Cardiac fibroblast (primary cell): ENCODE results near the gene NCOR2.

Experiments used
- DNase-seq, 2 donors: peaks; one replicate each; pipeline versions ENCODE4 v3.0.0 to v3.0.0-alpha.2; 2010; ENCODE audit warnings: low read depth in 2 of 2
- H3K4me3 ChIP-seq, 2 donors: replicated peaks in 1 of 2; 1 replicate in 1 of 2; 2 replicates in 1 of 2; pipeline ENCODE4 v1.5.1; 2011; ENCODE audit warnings: low read depth in 2 of 2, low read length in 2 of 2, mild to moderate bottlenecking in 2 of 2, moderate library complexity in 1 of 2
- TF ChIP-seq, protein P1 (sequence below): IDR thresholded peaks from one replicate; pipeline ENCODE4 v1.5.1; 2011; ENCODE audit warnings: low read depth, mild to moderate bottlenecking, low read length, inconsistent platforms

Gene NCOR2

GRCh38 chr12:124520907-124521306 is 46.5 kb downstream of the NCOR2 start:
- TF ChIP-seq, protein P1, sequence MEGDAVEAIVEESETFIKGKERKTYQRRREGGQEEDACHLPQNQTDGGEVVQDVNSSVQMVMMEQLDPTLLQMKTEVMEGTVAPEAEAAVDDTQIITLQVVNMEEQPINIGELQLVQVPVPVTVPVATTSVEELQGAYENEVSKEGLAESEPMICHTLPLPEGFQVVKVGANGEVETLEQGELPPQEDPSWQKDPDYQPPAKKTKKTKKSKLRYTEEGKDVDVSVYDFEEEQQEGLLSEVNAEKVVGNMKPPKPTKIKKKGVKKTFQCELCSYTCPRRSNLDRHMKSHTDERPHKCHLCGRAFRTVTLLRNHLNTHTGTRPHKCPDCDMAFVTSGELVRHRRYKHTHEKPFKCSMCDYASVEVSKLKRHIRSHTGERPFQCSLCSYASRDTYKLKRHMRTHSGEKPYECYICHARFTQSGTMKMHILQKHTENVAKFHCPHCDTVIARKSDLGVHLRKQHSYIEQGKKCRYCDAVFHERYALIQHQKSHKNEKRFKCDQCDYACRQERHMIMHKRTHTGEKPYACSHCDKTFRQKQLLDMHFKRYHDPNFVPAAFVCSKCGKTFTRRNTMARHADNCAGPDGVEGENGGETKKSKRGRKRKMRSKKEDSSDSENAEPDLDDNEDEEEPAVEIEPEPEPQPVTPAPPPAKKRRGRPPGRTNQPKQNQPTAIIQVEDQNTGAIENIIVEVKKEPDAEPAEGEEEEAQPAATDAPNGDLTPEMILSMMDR: no peak
- DNase-seq: no peak
- H3K4me3 ChIP-seq: no peak overlapping the region

- peak; percentile 75 to 84 for DNase-seq
- TF ChIP-seq, protein P1: no peak
- no peak overlapping the region for H3K4me3 ChIP-seq
These were observed 47.1 kb downstream of the NCOR2 start for GRCh38 chr12:124520265-124520701.

GRCh38 chr12:124519746-124520145 is 47.7 kb downstream of the NCOR2 start:
- TF ChIP-seq, protein P1: no peak
- DNase-seq: peak in 1 of 2 donors; percentile 29
- H3K4me3 ChIP-seq: no peak overlapping the region

DNA sequence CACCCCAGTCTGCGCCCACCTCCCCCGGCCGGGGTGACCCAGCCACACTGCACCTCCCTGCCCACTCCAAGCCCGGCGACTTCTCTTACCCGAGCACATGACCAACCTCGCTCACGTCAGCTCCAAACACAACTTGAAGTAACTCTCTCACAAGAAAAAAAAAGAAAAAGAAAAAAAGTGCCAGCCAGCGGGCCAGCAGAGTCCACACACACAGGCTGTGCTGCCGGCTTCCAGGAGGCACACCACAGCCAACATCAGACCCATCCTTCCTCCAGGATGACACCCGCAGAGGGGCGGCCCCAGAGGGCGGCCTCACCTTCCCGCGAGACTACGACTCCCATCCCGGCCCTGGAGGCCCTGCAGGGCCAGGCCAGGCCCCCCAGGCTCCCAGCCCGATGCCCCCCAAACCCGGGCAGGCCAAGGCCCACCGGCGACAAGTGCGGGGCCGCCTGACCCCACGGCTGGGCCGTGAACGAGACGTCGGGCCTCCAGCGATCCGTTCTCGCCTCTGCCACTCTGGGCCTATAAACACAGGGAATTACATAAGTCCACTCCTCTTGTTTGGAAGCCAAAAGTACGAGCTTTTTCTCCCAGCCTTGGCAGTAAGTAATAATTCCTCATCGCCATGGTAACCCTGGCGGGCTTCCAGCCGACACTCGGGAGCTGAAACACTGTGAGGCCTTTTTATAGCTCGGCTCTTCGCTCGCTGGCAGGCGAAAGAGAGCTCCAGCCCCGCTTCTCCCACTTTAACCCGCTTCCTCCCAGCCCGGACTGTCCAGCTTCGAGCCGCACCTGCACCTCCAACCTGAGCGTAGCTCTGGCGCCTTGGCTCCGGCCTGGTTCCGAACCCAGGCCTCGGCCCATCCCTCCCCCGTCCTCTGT is 49.1 kb downstream of the NCOR2 start:
- DNase-seq: peak; percentile 100
- H3K4me3 ChIP-seq: peak overlapping the region; percentile 47 to 65
- TF ChIP-seq, protein P1: no peak
